H1 (cell line): ENCODE results near the gene IL1RAPL1. TPM values are rescaled to one million over a fixed set of nuclear protein-coding genes. Genes with fewer than 3 reads are reported as not detected.

Experiments
- CTCF ChIA-PET: fragments of 300-600 bp; sonication (Branson Sonifier 250); formaldehyde crosslinking; loops from one replicate; lab custom pipeline; 2021; ENCODE audit not compliant: partially characterized antibody; lab: Charles Lee
- POLR2A ChIA-PET: fragments of 300-600 bp; sonication (Branson Sonifier 250); formaldehyde crosslinking; loops from one replicate; lab custom pipeline; 2021; ENCODE audit warnings: inconsistent platforms; ENCODE audit not compliant: partially characterized antibody; lab: Charles Lee
- DNase-seq, 2 experiments: peaks; one replicate each; pipeline versions ENCODE4 v3.0.0 to v3.0.0-alpha.2; 2010 to 2022; ENCODE audit warnings: low spot score in 2 of 2, low read depth in 1 of 2, mixed read lengths in 1 of 2
- FAIRE-seq: peaks from 2 replicates; lab custom pipeline; 2011; peaks lifted over from hg19 to GRCh38; lab: Jason Lieb, UNC
- H2AFZ ChIP-seq: 2 replicates; pipeline ENCODE4 v1.8.1; 2012; ENCODE audit warnings: low read length, inconsistent platforms
- H2AK5ac ChIP-seq: 2 replicates; pipeline ENCODE4 v1.6.1; 2013; ENCODE audit warnings: low read depth, low read length
- H2BK120ac ChIP-seq: replicated peaks from 2 replicates; pipeline ENCODE3; 2013; ENCODE audit warnings: low read depth, low read length, inconsistent platforms
- H2BK12ac ChIP-seq: 2 replicates; pipeline ENCODE4 v1.6.1; 2013; ENCODE audit warnings: low read depth, low read length
- H2BK15ac ChIP-seq: 2 replicates; pipeline ENCODE4 v1.6.1; 2013; ENCODE audit warnings: low read length
- H2BK20ac ChIP-seq: 2 replicates; pipeline ENCODE4 v1.6.1; 2013; ENCODE audit warnings: low read length
- H2BK5ac ChIP-seq: 2 replicates; pipeline ENCODE4 v1.6.1; 2013; ENCODE audit warnings: low read depth, low read length
- H3K14ac ChIP-seq: 2 replicates; pipeline ENCODE4 v1.6.1; 2013; ENCODE audit warnings: inconsistent platforms; ENCODE audit not compliant: insufficient read length
- H3K18ac ChIP-seq: 2 replicates; pipeline ENCODE4 v1.6.1; 2013; ENCODE audit warnings: low read length; ENCODE audit errors: extremely low read depth
- H3K23ac ChIP-seq: 2 replicates; pipeline ENCODE4 v1.6.1; 2013; ENCODE audit warnings: inconsistent platforms; ENCODE audit not compliant: insufficient read length
- H3K23me2 ChIP-seq: 2 replicates; pipeline ENCODE4 v1.6.1; 2013; ENCODE audit warnings: low read depth, low read length
- H3K27ac ChIP-seq: 2 replicates; pipeline ENCODE4 v1.6.1; 2011; ENCODE audit warnings: low read depth, low read length, inconsistent platforms
- H3K27me3 ChIP-seq, 4 experiments: replicated peaks in 1 of 4; 1 replicate in 1 of 4; 2 replicates in 3 of 4; pipeline versions ENCODE4 v1.6.1 to v1.8.1; 2011 to 2013; ENCODE audit warnings: low read length in 3 of 4, mild to moderate bottlenecking in 3 of 4, inconsistent platforms in 2 of 4, mixed read lengths in 2 of 4, moderate library complexity in 1 of 4; ENCODE audit not compliant: control insufficient read depth in 3 of 4, insufficient read depth in 3 of 4; ENCODE audit errors: extremely low read depth in 1 of 4
- H3K36me3 ChIP-seq, 4 experiments: 2 replicates each; pipeline versions ENCODE4 v1.6.1 to v1.8.1; 2011 to 2013; ENCODE audit warnings: mild to moderate bottlenecking in 4 of 4, low read length in 3 of 4, moderate library complexity in 2 of 4, control low read depth in 1 of 4, inconsistent platforms in 1 of 4; ENCODE audit not compliant: insufficient read depth in 4 of 4, control insufficient read depth in 2 of 4
- H3K4ac ChIP-seq: replicated peaks from 2 replicates; pipeline ENCODE3; 2013; ENCODE audit warnings: low read length, low read depth, mixed read lengths, inconsistent platforms; ENCODE audit not compliant: insufficient read length
- H3K4me1 ChIP-seq, 4 experiments: replicated peaks in 1 of 4; 1 replicate in 1 of 4; 2 replicates in 3 of 4; pipeline versions ENCODE4 v1.6.1 to v1.8.1; 2011 to 2013; ENCODE audit warnings: low read length in 3 of 4, inconsistent platforms in 2 of 4, mixed read lengths in 1 of 4; ENCODE audit not compliant: insufficient read depth in 4 of 4, control insufficient read depth in 3 of 4
- H3K4me2 ChIP-seq, 2 experiments: 2 replicates each; pipeline versions ENCODE4 v1.6.1 to v1.8.1; 2011 to 2013; ENCODE audit warnings: low read depth in 2 of 2, low read length in 2 of 2, control low read depth in 1 of 2, inconsistent platforms in 1 of 2, mild to moderate bottlenecking in 1 of 2; ENCODE audit not compliant: insufficient read depth in 1 of 2
- H3K4me3 ChIP-seq, 4 experiments: fragments of 200-600, 300-600 bp in 1 of 4; sonication (generic), shearing (Covaris generic), sonication (Bioruptor Twin) in 1 of 4; 2 replicates each; pipeline versions ENCODE4 v1.5.1 to v1.8.1; 2011 to 2016; ENCODE audit warnings: low read length in 4 of 4, low read depth in 3 of 4, control low read depth in 2 of 4, inconsistent platforms in 2 of 4, mild to moderate bottlenecking in 2 of 4, mixed read lengths in 1 of 4, moderate library complexity in 1 of 4; ENCODE audit not compliant: insufficient read depth in 2 of 4; ENCODE audit errors: extremely low read depth in 1 of 4
- H3K56ac ChIP-seq: replicated peaks from 2 replicates; pipeline ENCODE3; 2013; ENCODE audit warnings: low read depth, mild to moderate bottlenecking, mixed read lengths, low read length, inconsistent platforms; ENCODE audit not compliant: insufficient read length
- H3K79me1 ChIP-seq: 2 replicates; pipeline ENCODE4 v1.6.1; 2013; ENCODE audit warnings: low read depth, low read length, control low read depth
- H3K79me2 ChIP-seq, 2 experiments: 2 replicates each; pipeline versions ENCODE4 v1.6.1 to v1.8.1; 2012 to 2013; ENCODE audit warnings: low read length in 2 of 2, mild to moderate bottlenecking in 2 of 2, inconsistent platforms in 1 of 2; ENCODE audit not compliant: insufficient read depth in 2 of 2, control insufficient read depth in 1 of 2
- H3K9ac ChIP-seq, 4 experiments: replicated peaks in 1 of 4; 1 replicate in 1 of 4; 2 replicates in 3 of 4; pipeline versions ENCODE4 v1.6.1 to v1.8.1; 2011 to 2013; ENCODE audit warnings: low read depth in 3 of 4, low read length in 3 of 4, control low read depth in 2 of 4, mild to moderate bottlenecking in 2 of 4, moderate library complexity in 2 of 4, inconsistent platforms in 1 of 4; ENCODE audit errors: extremely low read depth in 1 of 4
- H3K9me3 ChIP-seq, 2 experiments: 2 replicates each; pipeline versions ENCODE4 v1.6.1 to v1.8.1; 2012 to 2013; ENCODE audit warnings: mild to moderate bottlenecking in 2 of 2, moderate library complexity in 2 of 2, control low read depth in 1 of 2, inconsistent platforms in 1 of 2, low read depth in 1 of 2, low read length in 1 of 2, mixed read lengths in 1 of 2; ENCODE audit not compliant: insufficient read depth in 2 of 2
- H4K20me1 ChIP-seq, 2 experiments: replicated peaks in 1 of 2; 2 replicates each; pipeline versions ENCODE3 to v1.8.1; 2011 to 2013; ENCODE audit warnings: inconsistent platforms in 2 of 2, low read length in 2 of 2, mild to moderate bottlenecking in 1 of 2; ENCODE audit not compliant: insufficient read depth in 2 of 2, control insufficient read depth in 1 of 2
- H4K5ac ChIP-seq: 2 replicates; pipeline ENCODE4 v1.6.1; 2013; ENCODE audit warnings: low read length, low read depth, mixed read lengths, inconsistent platforms; ENCODE audit not compliant: insufficient read length
- H4K8ac ChIP-seq: 2 replicates; pipeline ENCODE4 v1.8.0; 2013; ENCODE audit warnings: mild to moderate bottlenecking, moderate library complexity, low read length, inconsistent platforms; ENCODE audit not compliant: insufficient read depth; ENCODE audit errors: extremely low read depth
- H4K91ac ChIP-seq: replicated peaks from 2 replicates; pipeline ENCODE3; 2013; ENCODE audit warnings: low read length, mixed read lengths, inconsistent platforms; ENCODE audit not compliant: insufficient read length
- EZH2 ChIP-seq: fragments of 200-600 bp; sonication (generic); IDR thresholded peaks from 2 replicates; pipeline ENCODE4 v1.7.1; 2012; ENCODE audit warnings: low read depth, mild to moderate bottlenecking, moderate library complexity, low read length, inconsistent platforms; ENCODE audit not compliant: severe bottlenecking
- JUN ChIP-seq: IDR thresholded peaks from 2 replicates; pipeline ENCODE4 v1.6.1; 2011; ENCODE audit warnings: low read depth, mild to moderate bottlenecking, improper control_type of control experiment, low read length
- JUND ChIP-seq: IDR thresholded peaks from 2 replicates; pipeline ENCODE4 v1.6.1; 2011; ENCODE audit warnings: mild to moderate bottlenecking, improper control_type of control experiment, low read length
- KDM1A ChIP-seq: fragments of 200-600, 300-600 bp; sonication (generic); IDR thresholded peaks from 2 replicates; pipeline ENCODE4 v1.7.1; 2016; ENCODE audit warnings: mild to moderate bottlenecking, low read length, borderline replicate concordance
- PHF8 ChIP-seq: fragments of 200-600 bp; sonication (generic); conservative IDR thresholded peaks from 2 replicates; pipeline ENCODE4 v1.7.1; 2012; ENCODE audit warnings: low read depth, mild to moderate bottlenecking, inconsistent platforms, low read length, moderate library complexity
- RBBP5 ChIP-seq: IDR thresholded peaks from 2 replicates; pipeline ENCODE4 v1.7.1; 2012; ENCODE audit warnings: low read depth, mild to moderate bottlenecking, inconsistent platforms, low read length, moderate library complexity, borderline replicate concordance
- SP2 ChIP-seq: IDR thresholded peaks from 2 replicates; pipeline ENCODE4 v1.6.1; 2012; ENCODE audit warnings: mild to moderate bottlenecking, low read length, inconsistent platforms
- TAF1 ChIP-seq: IDR thresholded peaks from 2 replicates; pipeline ENCODE4 v1.6.1; 2011; ENCODE audit warnings: mild to moderate bottlenecking, low read depth, low read length
- YY1 ChIP-seq: IDR thresholded peaks from 2 replicates; pipeline ENCODE4 v1.6.1; 2011; ENCODE audit warnings: low read depth, mild to moderate bottlenecking, low read length
- WGBS, 2 experiments: shearing (Covaris generic) in 1 of 2; methylation state at CpG; one replicate each; pipeline versions ENCODE4 v1.1.6 to v1.1.7; 2013 to 2015; ENCODE audit warnings: low lambda C conversion rate in 2 of 2, mixed read lengths in 2 of 2, inconsistent platforms in 1 of 2, low coverage in 1 of 2, missing lambda C conversion rate in 1 of 2; ENCODE audit not compliant: insufficient replicate concordance in 2 of 2, insufficient coverage in 1 of 2, insufficient read length in 1 of 2; ENCODE audit errors: extremely low coverage in 1 of 2, missing lambda C conversion rate in 1 of 2; 5-methylcytosine and 5-hydroxymethylcytosine counted together
- polyA plus RNA-seq, 7 experiments: library from polyadenylated mRNA; depleted of rRNA in 3 of 7; stranded (reverse) in 5 of 7; unstranded in 2 of 7; fragments of >200 nt in 5 of 7; fragments of 200-250 nt in 2 of 7; gene quantifications; 1 replicate in 5 of 7; 2 replicates in 1 of 7; 4 replicates in 1 of 7; pipeline versions ENCODE4 v1.2.1 to v1.2.3, GENCODE V29; 2011 to 2013; ENCODE audit warnings: missing spikeins in 2 of 7, mixed read lengths in 2 of 7
- total RNA-seq: library from RNA; stranded (reverse); fragmentation: NEBNext Ultra II Directional; extraction: Animal tissue kit (Norgen Biotek cat#: 25700); gene quantifications from 2 replicates; pipeline ENCODE4 v1.2.1, GENCODE V29; 2021

Gene IL1RAPL1
- total and polyA plus RNA-seq, 2 of the 8 experiments (the other 6 are each of a cell fraction or from before 2014, with no cell fraction given), result 0.11 to 0.35 TPM

- DNase-seq (no peak), FAIRE-seq (no peak)
- Histone ChIP-seq H4K5ac (no peak overlapping the region), H3K4me2 (no peak overlapping the region), H2BK120ac (no peak overlapping the region), H4K91ac (no peak overlapping the region), H4K20me1 (no peaks in the 10 kb centered on the region), H2BK5ac (no peak overlapping the region), H3K27me3 (no peaks in the 10 kb centered on the region), H3K4me3 (no peak overlapping the region), H3K36me3 (no peaks in the 10 kb centered on the region), H3K56ac (no peak overlapping the region), H3K4me1 (no peaks in the 10 kb centered on the region), H2AK5ac (no peak overlapping the region), H3K23me2 (no peaks in the 10 kb centered on the region), H2BK12ac (no peak overlapping the region), H3K4ac (no peak overlapping the region), H3K27ac (no peak overlapping the region), H3K9me3 (no peaks in the 10 kb centered on the region), H3K14ac (no peak overlapping the region), H3K79me1 (no peaks in the 10 kb centered on the region), H3K79me2 (no peaks in the 10 kb centered on the region), H4K8ac (no peak overlapping the region), H3K23ac (no peak overlapping the region), H3K18ac (no peak overlapping the region), H2AFZ (no peak overlapping the region), H3K9ac (no peak overlapping the region), H2BK20ac (no peak overlapping the region), H2BK15ac (no peak overlapping the region)
- ChIA-PET CTCF (interaction anchor here (0.9 kb wide), 1 partner anchor 10 kb away, joined by 4 read pairs; no protein-coding TSS in a partner anchor), POLR2A (no interaction called here)
- 94% methylated on average over 2 of the region's 2 CpGs; no CpG with 5 or more reads in 1 of the 2 experiments for WGBS, 2 experiments
- TF ChIP-seq YY1, result no peak
- TF ChIP-seq RBBP5, result no peak
- no peak for TF ChIP-seq JUND
- TF ChIP-seq PHF8, result no peak
- no peak for TF ChIP-seq EZH2
- no peak for TF ChIP-seq TAF1
- TF ChIP-seq KDM1A, result no peak
- no peak for TF ChIP-seq JUN
- no peak for TF ChIP-seq SP2
Observed at GRCh38 chrX:29581223-29581622, 994.0 kb downstream of the IL1RAPL1 start.
